CD4-positive, alpha-beta T cell treated with Interleukin-6 for 4 hours (primary cell): ENCODE results near the gene C2CD4A.

ENCODE experiments used
- DNase-seq: peaks from one replicate; pipeline ENCODE4 v3.0.0-alpha.2; 2020; ENCODE audit warnings: mixed read lengths

C2CD4A gene

DNA sequence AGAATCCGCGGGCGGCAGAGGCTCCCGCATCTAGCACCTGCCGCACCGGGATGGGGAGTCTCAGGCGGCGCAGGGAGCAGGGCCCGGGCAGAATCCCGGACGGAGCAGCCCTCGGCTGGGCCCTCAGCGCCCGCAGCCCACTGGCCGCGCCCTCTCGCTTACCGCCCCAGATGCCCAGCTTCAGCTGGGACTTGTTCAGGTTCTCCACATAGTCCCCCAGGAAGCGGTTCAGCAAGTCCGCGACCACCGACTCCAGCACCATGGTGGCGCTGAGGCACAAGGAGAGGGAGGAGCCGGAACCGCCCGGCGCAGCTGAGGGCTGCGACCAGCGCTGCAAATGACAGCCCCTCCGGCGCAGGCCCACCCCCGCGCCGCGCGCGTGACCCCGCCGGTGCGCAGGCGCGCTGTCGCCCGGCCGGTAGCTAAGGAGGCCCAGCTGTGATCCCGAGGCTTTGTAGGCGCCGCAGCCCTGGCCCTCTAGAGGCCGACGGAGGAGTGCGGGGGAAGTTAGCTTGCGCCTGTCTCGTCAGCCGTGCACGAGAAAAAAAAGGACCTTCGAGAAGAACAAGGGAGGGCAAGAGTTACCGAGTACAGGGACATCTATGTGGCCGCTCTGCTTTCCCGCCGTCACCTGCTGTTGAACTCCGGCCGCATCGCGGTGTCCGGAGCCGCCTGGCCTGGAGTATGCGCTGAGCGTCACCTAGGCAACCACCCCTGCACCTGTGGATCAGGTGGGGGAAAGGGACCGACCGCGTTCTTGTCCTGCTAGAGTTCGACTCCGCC lies 6.5 kb upstream of the C2CD4A start, which contains the start of gene VPS13C:
Gene VPS13C (minus strand): TSS at position 335 of the 783 bp plus-strand sequence. CDS start 73 bp downstream, at position 262.
- peak; percentile 92 for DNase-seq

DNA sequence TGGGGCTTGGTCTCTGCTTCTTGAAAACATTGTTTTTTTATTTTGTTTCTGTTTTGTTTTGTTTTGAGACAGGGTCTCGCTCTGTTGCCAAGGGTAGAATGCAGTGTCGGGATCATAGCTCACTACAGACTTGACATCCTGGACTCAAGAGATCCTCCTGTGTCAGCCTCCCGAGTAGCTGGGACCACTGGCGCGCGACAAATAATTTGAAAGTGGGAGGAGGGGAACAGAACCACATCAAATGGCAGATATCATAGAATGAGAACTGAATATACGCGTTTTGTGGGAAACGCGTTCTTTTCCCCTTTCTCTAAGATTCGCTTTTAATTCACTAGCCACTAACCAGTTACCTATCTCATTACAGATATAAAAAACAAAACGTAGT lies 5.9 kb upstream of the C2CD4A start:
- no peak for DNase-seq

GRCh38 chr15:62063825-62064635 lies 2.7 kb upstream of the C2CD4A start:
- no peak for DNase-seq

GRCh38 chr15:62067448-62068044 lies 769 bp downstream of the C2CD4A start:
- peak; percentile 12 for DNase-seq

- peak; percentile 18 for DNase-seq
Measured at GRCh38 chr15:62068071-62068809, 1.5 kb downstream of the C2CD4A start.

- no peak for DNase-seq
Measured at GRCh38 chr15:62068810-62069167, 2.0 kb downstream of the C2CD4A start.

DNA sequence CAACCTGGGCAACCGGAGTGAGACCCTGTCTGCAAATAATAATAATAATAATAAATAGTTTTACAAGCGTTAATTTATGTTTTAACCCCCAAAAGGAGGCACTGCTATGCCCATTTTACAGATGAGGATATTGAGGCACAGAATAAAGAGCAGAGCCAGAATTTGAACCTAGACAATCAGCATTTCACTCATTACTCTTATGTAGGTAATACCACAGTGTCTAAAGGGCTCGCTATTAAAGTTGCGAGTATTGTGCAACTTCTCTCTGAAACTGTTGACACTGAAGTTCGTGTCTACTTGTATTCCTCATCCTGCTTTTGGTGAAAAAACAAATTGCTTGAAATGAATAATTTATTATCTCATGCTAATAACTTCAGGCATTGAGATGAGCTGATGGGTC lies 2.8 kb downstream of the C2CD4A start:
- DNase-seq: no peak

DNA sequence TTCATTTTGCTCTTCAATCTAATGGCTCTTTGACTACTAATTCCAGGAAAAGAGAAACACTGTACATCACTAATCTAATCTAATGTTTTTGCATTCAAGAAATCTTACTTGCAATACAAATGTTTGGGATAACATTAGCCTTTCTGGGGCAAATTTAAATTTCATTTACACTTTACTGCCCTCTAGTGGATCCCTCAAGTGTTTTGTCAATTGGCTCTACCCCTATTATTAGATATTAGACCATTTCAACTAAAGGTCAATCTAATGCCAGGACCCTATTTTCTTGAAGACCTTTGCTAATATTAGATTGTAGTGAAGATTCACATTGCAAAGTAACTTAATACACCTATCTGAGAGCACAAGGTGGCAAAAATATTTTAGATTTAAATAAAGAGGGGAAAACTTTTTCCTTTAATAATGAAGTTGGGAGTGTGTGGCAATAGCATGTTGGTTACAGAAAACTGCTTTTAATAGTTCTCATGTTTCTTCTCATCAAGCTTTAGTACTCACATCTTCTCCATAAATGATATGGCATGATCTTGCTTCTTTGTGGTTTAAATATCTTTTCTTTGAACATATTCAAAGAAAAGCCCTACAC lies 5.0 kb downstream of the C2CD4A start:
- DNase-seq: no peak

GRCh38 chr15:62075595-62076277 lies 9.0 kb downstream of the C2CD4A start:
- no peak for DNase-seq

DNA sequence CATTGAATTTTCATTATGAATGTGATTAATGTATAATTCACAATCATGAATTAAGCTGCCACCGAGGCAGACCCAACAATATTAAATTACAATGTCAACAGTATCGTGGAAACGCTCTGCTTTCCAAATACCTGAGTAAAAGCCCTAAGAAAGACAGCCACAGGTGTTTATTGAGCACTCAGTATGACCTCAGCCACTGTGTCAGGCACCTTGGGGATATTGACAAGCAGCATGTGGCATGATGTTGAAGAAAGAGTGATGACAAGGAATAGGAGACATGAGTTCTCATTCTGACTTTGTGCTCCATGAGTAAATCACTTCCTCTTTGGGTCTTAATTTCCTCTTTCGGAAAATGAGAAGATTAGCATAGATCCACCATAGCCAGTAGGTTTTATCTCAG lies 12.8 kb downstream of the C2CD4A start:
- no peak for DNase-seq

GRCh38 chr15:62083194-62084154 lies 16.7 kb downstream of the C2CD4A start:
- DNase-seq: no peak

GRCh38 chr15:62085740-62086139 lies 19.0 kb downstream of the C2CD4A start:
- DNase-seq: no peak

GRCh38 chr15:62087671-62088352 lies 21.0 kb downstream of the C2CD4A start:
- DNase-seq: no peak

- DNase-seq: no peak
Measured at GRCh38 chr15:62088353-62088693, 21.5 kb downstream of the C2CD4A start.

- DNase-seq: no peak
Measured at GRCh38 chr15:62089616-62090015, 22.8 kb downstream of the C2CD4A start.

DNA sequence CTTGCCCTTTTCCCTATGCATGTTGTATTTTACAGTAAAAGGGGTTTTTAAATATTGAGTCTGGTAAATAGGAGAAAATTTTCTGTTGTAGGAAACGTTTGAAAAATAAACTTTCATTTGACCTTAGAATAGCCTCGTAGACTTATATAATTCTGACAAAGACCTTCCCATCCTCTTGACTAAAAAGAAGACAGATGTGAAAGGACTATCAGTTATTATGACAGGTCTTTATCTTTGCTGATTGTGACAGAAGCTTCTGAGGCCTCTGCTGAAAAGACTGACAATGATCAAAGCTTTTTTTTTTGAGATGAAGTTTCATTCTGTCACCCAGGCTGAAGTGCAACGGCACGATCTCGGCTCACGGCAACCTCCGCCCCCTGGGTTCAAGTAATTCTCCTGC lies 24.2 kb downstream of the C2CD4A start:
- DNase-seq: no peak

DNA sequence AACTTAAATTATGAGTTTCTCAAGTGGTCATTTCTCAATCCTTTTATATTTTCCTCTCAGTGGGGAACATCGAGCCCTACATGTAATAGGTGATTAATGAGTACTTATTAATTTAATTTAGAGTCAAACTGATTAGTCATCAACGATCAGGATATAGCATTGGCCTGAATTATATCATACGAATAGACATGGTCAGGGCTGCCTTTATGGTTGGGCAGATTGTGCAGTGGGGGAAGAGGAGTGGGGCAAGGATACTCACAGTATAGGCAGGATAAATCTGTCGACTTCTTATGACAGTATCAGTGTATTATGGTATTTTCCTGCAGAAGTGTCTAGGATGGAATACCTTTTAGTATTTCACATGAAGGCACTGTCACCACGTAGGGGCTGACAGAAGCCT lies 27.0 kb downstream of the C2CD4A start:
- DNase-seq: no peak

DNA sequence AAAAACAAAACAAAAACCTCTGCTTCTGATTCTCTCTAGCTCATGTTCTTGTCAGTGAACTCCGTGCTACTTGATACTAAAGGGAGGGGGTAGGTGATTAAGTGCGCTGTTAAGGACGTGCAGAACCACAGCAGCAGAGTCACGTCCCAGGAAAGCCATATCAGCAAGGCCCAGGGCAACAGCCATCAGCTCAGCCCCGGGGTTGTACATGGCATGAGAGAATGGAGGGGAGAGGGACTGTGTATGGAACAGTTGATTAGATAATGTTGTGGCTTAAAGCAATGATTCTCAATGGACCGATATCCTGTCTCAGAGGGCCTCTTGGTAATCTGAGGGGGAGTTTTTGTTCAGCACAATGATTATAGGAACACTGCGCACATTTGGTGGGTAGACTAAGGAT lies 27.6 kb downstream of the C2CD4A start:
- no peak for DNase-seq

DNA sequence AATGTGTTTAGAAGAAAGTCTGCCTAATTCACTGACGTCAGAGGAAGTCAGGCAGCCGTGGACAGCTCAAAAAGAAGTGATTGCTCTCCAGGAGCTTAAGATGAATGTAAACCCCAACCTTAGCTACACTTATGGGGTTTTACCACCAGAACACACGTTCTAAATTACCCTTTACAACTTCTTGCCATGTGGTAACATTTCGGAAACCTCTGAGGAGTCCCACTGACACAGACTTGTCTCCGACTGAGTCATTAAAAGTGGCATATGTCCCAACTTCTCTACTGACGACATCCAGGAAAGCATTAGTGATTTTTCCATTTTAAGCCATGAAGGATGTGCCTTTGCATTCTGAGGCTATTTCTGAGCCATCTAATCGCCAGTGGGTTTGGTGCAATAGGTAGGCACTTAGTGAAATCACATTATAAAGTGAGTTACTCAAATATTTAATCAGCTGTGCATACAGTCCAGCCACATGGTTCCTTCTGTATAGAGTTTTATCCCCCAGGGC lies 32.4 kb downstream of the C2CD4A start:
- no peak for DNase-seq

- no peak for DNase-seq
Measured at GRCh38 chr15:62103431-62103830, 36.7 kb downstream of the C2CD4A start.
